ENCODE results near the gene RHEX. TPM values are rescaled to one million over a fixed set of nuclear protein-coding genes. Genes with fewer than 3 reads are reported as not detected.

The RHEX gene
- total and polyA plus RNA-seq, 2 donors (not counting 1 experiment from before 2014, with no cell fraction given) = not detected

- Histone ChIP-seq H3K9ac (ENCODE audit: insufficient read depth, low read length) (no peak within 1 kb of the TSS), H2AFZ (ENCODE audit: low read length) (no peak within 1 kb of the TSS), H3K4me2 (ENCODE audit: extremely low read depth, insufficient read depth, low read length) (peak within 1 kb of the TSS; percentile 44), H3K36me3 (ENCODE audit: control insufficient read depth, insufficient read depth, low read length) (no peaks in the 10 kb centered on the region), H3K4me3 (replicated peaks in 1 of 4; ENCODE audit: control extremely low read depth in 1 of 4, insufficient read depth in 1 of 4, low read depth in 3 of 4, low read length in 4 of 4) (peak within 1 kb of the TSS in 2 of 4 experiments; percentile 34 to 43), H3K79me2 (ENCODE audit: control insufficient read depth, insufficient read depth, low read length) (no peaks in the 10 kb centered on the region), H4K20me1 (ENCODE audit: control insufficient read depth, extremely low read depth, insufficient read depth, low read length) (no peaks in the 10 kb centered on the region), H3K9me3 (ENCODE audit: control insufficient read depth, insufficient read depth, low read depth, low read length) (no peaks in the 10 kb centered on the region), H3K27ac (ENCODE audit: insufficient read depth, low read length) (no peak within 1 kb of the TSS), H3K27me3 (ENCODE audit: control insufficient read depth, insufficient read depth, low read length) (peaks cover 29% of the 10 kb centered on the region), H3K4me1 (ENCODE audit: control insufficient read depth, extremely low read depth, insufficient read depth, low read length) (no peaks in the 10 kb centered on the region)
- peak; percentile 8 to 45 for DNase-seq (ENCODE audit: low read depth in 2 of 2)
- TF ChIP-seq CTCF (conservative IDR thresholded peaks at IDR 0.05 in 1 of 2, IDR thresholded peaks at IDR 0.05 in 1 of 2; ENCODE audit: low read depth in 1 of 2, low read length in 2 of 2) = no peak
- TF ChIP-seq EZH2 (IDR thresholded peaks at IDR 0.05; ENCODE audit: low read length, missing control alignments) = peak; percentile 81
Observed at GRCh38 chr1:206117151-206117948, 64.4 kb downstream of the RHEX start, which contains the start of gene AVPR1B. Gene AVPR1B (minus strand): TSS chr1:206117388. CDS start chr1:206116890, 498 bp downstream.

- no peaks in the 10 kb centered on the region for H4K20me1 ChIP-seq (ENCODE audit: control insufficient read depth, extremely low read depth, insufficient read depth, low read length)
- no peak overlapping the region for H3K27ac ChIP-seq (ENCODE audit: insufficient read depth, low read length)
- no peak overlapping the region for H3K9ac ChIP-seq (ENCODE audit: insufficient read depth, low read length)
- no peak for TF ChIP-seq CTCF (conservative IDR thresholded peaks at IDR 0.05 in 1 of 2, IDR thresholded peaks at IDR 0.05 in 1 of 2; ENCODE audit: low read depth in 1 of 2, low read length in 2 of 2)
- no peak for TF ChIP-seq EZH2 (IDR thresholded peaks at IDR 0.05; ENCODE audit: low read length, missing control alignments)
- no peaks in the 10 kb centered on the region for H3K4me1 ChIP-seq (ENCODE audit: control insufficient read depth, extremely low read depth, insufficient read depth, low read length)
- peaks cover 18% of the 10 kb centered on the region for H3K27me3 ChIP-seq (ENCODE audit: control insufficient read depth, insufficient read depth, low read length)
- DNase-seq (ENCODE audit: low read depth in 2 of 2) = no peak
- no peaks in the 10 kb centered on the region for H3K36me3 ChIP-seq (ENCODE audit: control insufficient read depth, insufficient read depth, low read length)
- H3K79me2 ChIP-seq (ENCODE audit: control insufficient read depth, insufficient read depth, low read length) = no peaks in the 10 kb centered on the region
- H3K9me3 ChIP-seq (ENCODE audit: control insufficient read depth, insufficient read depth, low read depth, low read length) = no peaks in the 10 kb centered on the region
- H3K4me3 ChIP-seq (replicated peaks in 1 of 4; ENCODE audit: control extremely low read depth in 1 of 4, insufficient read depth in 1 of 4, low read depth in 3 of 4, low read length in 4 of 4) = no peak overlapping the region
- no peak overlapping the region for H3K4me2 ChIP-seq (ENCODE audit: extremely low read depth, insufficient read depth, low read length)
- no peak overlapping the region for H2AFZ ChIP-seq (ENCODE audit: low read length)
Observed at GRCh38 chr1:206120406-206120805, 67.4 kb downstream of the RHEX start.

GRCh38 chr1:206121269-206121668 lies 68.3 kb downstream of the RHEX start:
- DNase-seq (ENCODE audit: low read depth in 2 of 2) = no peak
- H3K9ac ChIP-seq (ENCODE audit: insufficient read depth, low read length) = no peak overlapping the region
- no peak overlapping the region for H3K27ac ChIP-seq (ENCODE audit: insufficient read depth, low read length)
- no peak overlapping the region for H2AFZ ChIP-seq (ENCODE audit: low read length)
- peaks cover 17% of the 10 kb centered on the region for H3K27me3 ChIP-seq (ENCODE audit: control insufficient read depth, insufficient read depth, low read length)
- no peak overlapping the region for H3K4me2 ChIP-seq (ENCODE audit: extremely low read depth, insufficient read depth, low read length)
- H3K4me3 ChIP-seq (replicated peaks in 1 of 4; ENCODE audit: control extremely low read depth in 1 of 4, insufficient read depth in 1 of 4, low read depth in 3 of 4, low read length in 4 of 4) = no peak overlapping the region
- no peaks in the 10 kb centered on the region for H3K4me1 ChIP-seq (ENCODE audit: control insufficient read depth, extremely low read depth, insufficient read depth, low read length)
- H3K79me2 ChIP-seq (ENCODE audit: control insufficient read depth, insufficient read depth, low read length) = no peaks in the 10 kb centered on the region
- H3K36me3 ChIP-seq (ENCODE audit: control insufficient read depth, insufficient read depth, low read length) = no peaks in the 10 kb centered on the region
- H4K20me1 ChIP-seq (ENCODE audit: control insufficient read depth, extremely low read depth, insufficient read depth, low read length) = no peaks in the 10 kb centered on the region
- no peaks in the 10 kb centered on the region for H3K9me3 ChIP-seq (ENCODE audit: control insufficient read depth, insufficient read depth, low read depth, low read length)
- TF ChIP-seq CTCF (conservative IDR thresholded peaks at IDR 0.05 in 1 of 2, IDR thresholded peaks at IDR 0.05 in 1 of 2; ENCODE audit: low read depth in 1 of 2, low read length in 2 of 2) (no peak), EZH2 (IDR thresholded peaks at IDR 0.05; ENCODE audit: low read length, missing control alignments) (no peak)
